Epidermal melanocyte (primary cell): ENCODE data around the gene RGS7.
A peak's percentile ranks its signal among the peaks of the same experiment; 100 is the strongest.

ENCODE experiments used
- DNase-seq: peaks from one replicate; pipeline ENCODE4 v3.0.0; 2011; ENCODE audit warnings: low spot score; ENCODE audit not compliant: insufficient read length

RGS7 gene

DNA sequence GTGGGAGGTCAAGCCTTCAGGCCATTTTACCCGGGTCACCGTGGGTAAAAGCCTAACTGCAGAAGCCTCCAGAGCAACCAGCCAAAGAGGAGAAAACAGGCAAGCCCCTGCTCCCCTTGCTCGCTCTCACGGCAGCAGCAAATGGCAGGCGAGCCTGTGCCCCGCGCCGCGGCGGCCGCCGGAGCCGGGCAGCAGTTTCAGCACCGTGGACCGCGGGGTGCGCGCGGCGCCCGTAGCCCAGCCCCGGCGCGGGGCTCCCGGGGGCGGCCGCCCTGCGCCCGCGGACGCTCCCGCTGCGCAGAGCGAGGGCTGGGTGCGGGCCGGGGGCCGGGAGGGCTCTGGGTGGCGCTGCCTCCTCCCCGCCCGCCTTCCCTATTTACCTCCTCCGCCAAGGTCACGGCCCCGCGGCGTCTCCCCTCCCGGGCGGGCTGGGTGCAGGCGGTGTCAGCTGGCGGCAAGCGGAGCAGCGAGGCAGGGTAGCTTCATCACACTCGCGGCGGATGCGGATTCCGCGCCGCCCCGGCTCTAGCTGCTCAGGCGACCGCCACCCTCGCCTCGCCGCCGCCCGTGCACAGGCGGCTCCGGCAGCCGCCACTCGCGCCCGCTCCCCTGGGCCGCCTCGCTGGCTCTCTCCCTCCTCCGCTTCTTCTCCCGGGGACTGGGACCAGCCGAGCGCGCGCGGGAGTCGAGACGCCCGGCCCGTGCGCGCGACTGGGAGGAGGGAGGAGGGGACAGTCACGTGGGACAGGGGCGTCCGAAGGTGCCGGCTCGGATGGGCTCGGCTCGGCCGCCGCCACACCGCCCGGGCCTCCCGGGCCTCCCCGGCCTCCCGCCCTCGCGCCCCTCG lies at the start of gene RGS7:
RGS7 (minus strand) TSS at position 687 of the 847 bp plus-strand sequence.
- DNase-seq: peak; percentile 50

- DNase-seq: no peak
These were observed 49.4 kb upstream of the RGS7 start for GRCh38 chr1:241406421-241406820.

DNA sequence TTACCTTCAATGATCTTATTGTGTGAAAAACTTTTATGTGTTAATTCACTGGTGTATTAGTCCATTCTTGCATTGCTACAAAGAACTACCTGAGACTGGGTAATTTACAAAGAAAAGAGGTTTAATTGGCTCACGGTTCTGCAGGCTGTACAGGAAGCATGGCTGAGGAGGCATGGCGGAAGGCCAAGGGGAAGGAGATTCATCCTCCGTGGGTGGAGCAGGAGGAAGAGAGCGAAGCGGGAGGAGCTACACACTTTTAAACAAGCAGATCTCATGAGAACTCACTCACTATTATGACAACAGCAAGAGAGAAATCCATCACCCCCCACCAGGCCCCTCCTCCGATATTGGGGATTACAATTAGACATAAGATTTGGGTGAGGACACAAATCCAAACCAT lies 44.2 kb upstream of the RGS7 start:
- no peak for DNase-seq

DNA sequence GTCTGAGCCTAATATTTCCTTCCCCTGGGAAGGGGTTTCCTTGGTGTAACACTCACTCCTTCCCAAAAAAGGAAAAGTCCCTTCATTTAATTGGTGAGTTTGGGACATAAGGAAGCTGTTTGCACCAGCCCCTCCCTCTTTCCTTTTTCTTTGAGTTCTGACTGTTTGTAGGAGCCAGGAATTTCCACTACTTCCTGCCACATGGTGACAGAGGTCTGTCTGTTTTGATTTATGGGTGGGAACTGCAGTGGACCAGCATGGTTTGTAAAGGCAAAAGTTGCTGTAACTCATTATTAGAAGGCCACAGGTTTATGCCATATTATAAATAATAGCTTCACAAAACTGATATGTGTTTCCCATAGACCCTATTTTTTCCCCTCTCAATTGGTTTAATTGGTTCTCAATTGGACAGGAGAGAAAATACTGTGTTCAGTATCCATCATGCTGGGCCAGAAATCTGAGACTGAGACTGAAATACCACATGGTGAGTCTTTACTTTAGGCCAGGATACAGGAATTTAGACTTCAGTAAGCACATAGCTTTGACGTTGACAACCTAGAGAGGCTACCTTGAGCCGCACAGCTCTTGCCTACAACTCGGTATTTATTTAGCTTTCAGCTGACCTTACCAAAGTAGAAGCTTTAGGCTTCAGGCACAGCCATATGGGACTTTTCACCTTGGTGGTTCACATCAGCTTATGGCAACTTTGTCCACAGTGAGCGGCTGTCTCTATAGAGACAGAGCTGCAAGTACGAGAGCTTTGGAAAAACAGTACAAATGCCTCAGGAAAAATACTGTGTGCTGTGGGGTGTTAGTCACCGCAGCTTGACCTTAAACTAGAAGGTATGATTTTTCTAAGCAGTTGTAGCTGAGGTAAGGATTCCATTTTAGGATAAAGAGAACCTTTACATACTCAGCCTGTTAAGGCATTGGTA lies 40.0 kb upstream of the RGS7 start:
- DNase-seq: no peak

DNA sequence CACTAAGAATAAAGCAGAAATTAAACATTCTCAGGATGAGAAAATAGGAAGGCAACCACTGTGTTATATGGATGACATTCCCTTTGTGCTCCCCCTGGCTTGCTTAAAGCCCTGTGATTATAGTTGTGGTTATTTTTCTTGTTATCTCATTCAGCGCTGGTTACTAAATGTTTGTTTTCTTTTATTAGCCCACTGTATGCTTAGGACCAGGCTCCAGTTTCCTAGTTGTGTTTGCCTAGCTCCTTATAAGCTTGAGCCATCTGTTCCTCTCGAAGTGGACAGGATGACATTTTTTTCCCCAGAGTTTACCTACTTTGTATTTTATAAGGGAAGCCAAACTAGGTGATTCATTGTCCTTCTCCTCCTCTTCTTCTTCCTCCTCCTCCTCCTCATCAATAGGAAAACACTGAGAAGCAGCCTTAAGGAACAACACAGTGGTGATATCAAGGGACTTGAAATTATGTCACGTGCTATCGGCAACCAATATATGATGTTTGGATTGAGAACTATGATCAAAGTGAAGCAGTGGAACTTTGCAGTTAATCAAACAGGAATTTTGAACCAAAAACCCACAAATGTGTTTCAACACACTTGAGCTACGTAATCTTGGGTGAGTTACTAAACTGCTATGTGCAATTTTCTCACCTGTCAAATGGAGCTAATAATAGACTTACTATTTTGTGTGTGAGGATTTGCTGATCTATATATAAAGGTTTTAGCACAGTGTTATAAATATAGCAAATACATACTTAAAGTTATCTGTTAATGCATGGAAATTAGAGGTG lies 35.1 kb upstream of the RGS7 start:
- no peak for DNase-seq

DNA sequence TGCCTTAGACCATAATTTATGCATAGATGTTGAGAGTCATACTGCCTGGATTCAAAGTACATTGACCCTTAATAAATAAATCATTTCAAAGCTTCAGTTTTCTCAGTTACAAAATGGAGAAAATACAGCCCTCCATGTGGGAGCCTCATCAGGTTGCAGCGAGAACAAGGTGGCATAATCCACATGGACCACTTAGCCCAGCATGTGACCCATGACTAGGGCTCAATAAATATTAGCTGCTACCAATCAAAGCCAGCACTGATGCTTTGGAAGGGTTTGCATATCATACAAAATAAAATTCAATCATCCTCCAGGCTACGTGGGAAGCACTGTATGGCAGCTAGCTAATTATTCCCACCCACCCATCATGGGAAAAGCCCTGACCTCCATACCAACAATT lies 33.5 kb upstream of the RGS7 start:
- no peak for DNase-seq

GRCh38 chr1:241389400-241389799 lies 32.4 kb upstream of the RGS7 start:
- no peak for DNase-seq

GRCh38 chr1:241387216-241387615 lies 30.2 kb upstream of the RGS7 start:
- DNase-seq: no peak

- no peak for DNase-seq
These were observed 19.7 kb upstream of the RGS7 start for GRCh38 chr1:241376701-241377100.

- no peak for DNase-seq
These were observed 18.9 kb upstream of the RGS7 start for GRCh38 chr1:241375886-241376285.

DNA sequence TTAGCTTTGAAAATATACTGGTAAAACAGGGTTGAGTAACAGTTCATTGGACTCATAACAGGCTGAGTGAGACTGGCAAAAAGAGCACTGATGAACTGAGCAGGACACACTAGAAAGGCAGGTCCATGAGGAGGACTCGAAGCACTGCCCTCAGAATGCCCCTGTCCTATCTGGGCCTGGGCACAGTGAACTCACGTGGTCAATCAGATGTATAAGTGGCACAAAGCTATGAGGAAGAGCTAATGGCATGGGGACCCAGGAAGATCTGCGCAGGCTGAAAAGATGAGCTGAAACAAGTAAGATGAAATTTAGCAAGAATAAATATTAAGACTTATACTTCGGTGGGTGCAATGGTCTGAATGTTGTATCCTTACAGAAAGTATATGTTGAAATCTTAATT lies 9.2 kb upstream of the RGS7 start:
- no peak for DNase-seq

GRCh38 chr1:241362350-241362749 lies 5.3 kb upstream of the RGS7 start:
- DNase-seq: no peak

- DNase-seq: no peak
These were observed 648 bp upstream of the RGS7 start for GRCh38 chr1:241357366-241358340.

DNA sequence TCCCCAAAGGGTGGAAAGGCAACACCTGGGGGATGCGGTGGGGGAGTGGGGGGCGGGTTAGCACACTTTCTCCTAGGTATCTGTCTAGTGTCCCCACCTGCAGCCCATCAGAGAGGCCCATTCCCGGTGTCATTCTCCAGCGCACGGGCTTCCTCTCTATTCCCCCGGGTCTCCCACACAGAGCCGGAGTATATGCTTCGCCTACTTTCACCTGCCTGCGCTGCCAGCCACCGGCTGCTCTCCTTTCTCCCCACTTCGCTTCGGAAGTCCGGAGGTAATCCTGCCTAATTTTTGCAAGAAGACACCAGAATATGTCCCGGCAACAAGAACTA lies 852 bp downstream of the RGS7 start:
- no peak for DNase-seq

DNA sequence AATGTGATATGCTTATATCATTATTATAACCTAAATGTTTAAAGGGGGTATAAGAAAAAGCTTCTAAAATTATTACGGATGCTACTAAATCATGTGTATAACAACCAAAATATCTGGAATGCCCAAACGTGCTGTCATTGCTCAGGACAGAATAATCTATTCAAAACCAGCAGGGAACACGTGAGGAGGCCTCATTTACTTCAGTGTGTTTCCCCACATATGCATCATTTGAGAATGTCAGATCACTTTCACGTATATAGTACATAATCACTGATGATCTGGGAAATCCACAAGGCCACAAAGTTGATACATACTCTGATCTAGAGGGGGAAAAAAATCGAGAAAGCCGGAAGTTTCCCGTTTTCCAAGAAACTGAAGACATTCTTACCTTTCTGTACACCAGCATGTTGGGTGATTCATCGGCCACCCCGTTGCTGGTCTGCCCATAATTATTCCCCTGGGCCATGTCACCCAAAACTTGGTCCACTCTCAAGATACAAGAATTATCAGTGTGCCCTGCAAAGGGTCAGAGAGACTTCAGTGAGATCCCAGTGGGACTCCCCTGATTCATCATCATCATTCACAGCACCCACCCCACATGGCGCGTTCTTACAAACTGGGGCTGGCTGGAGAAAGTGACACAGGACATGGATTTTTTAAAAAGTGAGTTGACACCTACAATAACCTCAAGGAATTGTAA lies 1.5 kb downstream of the RGS7 start:
- DNase-seq: no peak

- no peak for DNase-seq
These were observed 4.6 kb downstream of the RGS7 start for GRCh38 chr1:241352401-241352800.

DNA sequence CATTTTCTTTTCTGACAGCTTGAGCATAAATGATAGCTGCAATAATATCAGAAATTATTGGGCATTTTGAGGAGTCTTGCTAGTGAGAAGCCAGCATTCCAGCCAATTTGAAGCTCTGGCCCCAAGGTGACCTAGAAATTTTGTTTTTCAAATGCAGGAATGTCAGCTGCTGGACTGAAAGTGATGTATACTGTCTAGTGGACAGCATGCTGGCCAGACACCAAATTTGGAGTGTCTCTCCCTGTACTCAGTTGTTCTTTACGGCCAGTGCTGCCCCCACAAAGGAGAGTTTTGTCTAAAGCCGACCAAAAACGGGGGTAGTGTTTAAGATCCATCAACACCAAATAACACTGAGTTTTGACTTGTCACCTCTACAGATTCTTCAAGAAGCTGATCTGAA lies 5.2 kb downstream of the RGS7 start:
- no peak for DNase-seq

DNA sequence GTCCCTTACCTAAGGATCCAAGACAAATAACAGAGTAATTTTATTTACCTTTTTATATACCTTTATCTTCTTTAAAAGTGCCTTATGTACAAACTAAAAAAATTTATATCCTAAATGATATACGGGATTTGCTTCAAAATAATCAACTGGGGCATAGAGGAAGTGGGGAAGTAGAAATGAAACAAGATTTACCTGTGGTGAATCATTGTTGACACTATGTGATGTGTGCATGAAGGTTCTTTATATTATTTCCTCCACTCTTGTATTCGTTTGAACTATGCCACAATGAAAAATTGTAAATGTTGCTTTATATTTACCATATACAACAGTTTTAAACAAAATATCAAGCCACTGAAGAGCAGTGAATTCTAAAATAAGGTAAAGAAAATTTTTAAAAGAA lies 13.0 kb downstream of the RGS7 start:
- no peak for DNase-seq

DNA sequence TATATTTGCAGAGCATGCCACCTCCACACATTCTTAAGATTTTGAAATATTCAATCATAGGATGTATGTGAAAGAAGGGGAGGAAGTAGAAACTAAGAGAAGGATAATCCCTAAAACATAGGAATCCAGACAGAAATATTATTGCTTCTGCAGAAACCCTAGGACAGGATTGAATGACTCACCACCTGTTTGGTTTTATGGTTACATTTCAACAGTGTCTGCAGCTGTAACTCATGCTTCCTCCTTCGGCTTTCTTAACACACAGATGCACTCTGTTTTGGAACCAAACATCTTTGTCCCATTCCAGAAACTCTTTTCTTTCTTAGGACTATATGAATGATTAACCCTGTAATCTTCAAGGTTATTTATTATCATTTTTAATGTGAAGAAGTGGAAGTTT lies 20.7 kb downstream of the RGS7 start:
- peak; percentile 32 for DNase-seq

DNA sequence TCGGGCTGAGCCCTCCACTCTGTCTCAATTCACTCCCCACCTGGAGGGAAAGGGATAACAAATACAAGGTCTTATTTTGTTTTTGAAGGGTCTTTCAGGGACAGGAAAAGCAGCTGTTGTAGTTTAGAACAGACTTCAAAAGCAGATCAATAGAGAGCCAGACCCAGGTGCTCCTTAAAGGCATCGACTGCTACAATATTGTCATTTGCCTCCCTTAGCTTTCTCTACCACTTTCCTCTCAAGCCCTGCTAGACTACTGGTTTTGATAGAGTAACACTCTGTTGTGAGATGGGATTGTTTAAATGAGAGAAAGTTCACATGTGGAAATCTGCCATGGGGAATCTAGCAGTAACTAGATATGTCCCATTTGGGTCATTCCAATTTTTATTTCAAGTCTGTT lies 24.0 kb downstream of the RGS7 start:
- DNase-seq: no peak
